Measurements from ENCODE around the gene AFF1.

DNA sequence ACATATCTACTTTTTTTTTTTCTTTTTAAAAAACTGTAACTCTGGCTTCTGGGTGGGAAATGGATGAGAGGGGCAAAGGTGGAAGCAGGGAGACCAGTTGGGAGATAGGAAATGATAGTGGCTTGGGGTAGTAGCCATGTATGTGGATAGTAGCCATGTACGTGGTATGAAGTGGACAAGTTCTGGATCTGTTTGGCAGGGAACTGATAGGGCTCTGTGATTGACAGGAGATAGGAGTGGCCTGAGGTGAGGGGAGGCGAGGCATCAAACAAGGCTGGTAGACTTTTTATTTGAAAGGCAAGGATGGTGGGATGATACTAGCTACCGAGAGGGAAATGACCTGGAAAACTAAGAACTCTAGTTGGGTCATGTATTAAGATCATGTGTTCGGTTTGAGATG is 117.8 kb downstream of the AFF1 start:
- TF ChIP-seq POLR2AphosphoS5 (IDR thresholded peaks at IDR 0.05; ENCODE audit: low read depth, low read length), result no peak
- TF ChIP-seq POLR2A (IDR thresholded peaks at IDR 0.05; ENCODE audit: low read depth, low read length), result no peak
- no peak for TF ChIP-seq TAF1 (IDR thresholded peaks at IDR 0.05; ENCODE audit: low read depth, low read length)
- no peak for TF ChIP-seq PAX5 (IDR thresholded peaks at IDR 0.05; ENCODE audit: insufficient read depth, low read length, severe bottlenecking)
- TF ChIP-seq SPI1 (IDR thresholded peaks at IDR 0.05; ENCODE audit: low read depth, low read length), result no peak
